GM21381 (cell line): ENCODE measurements around the gene DLD.
"Not testable (repeated sequence)": the region's sequence is repeated elsewhere in the genome, so short reads cannot be mapped to it uniquely, and the experiment has no call there.

ENCODE experiments used
- ATAC-seq: cut with Tn5 transposase; IDR thresholded peaks from one replicate; pipeline ENCODE4 v1.9.1; 2021; ENCODE audit warnings: mild to moderate bottlenecking, moderate library complexity; ENCODE audit not compliant: unreplicated experiment

DLD gene

DNA sequence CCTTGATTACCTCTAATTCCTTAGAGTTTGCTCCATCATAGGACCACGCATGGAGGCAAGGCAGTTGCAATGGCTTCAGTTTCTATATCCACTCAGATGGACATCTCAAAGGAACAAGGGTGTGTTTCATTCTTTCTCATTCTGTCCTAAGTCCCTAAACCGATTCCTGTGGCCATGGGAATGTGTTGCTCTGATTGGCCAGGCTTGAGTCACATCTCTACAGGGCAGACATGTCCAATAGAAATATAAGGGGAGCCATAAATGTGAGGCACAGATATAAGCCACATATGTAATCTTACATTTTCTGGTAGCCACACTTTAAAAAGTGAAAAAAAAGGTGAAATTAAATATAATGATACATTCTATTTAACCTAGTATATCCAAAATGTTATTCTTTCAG lies 16.9 kb upstream of the DLD start:
- no peak for ATAC-seq

DNA sequence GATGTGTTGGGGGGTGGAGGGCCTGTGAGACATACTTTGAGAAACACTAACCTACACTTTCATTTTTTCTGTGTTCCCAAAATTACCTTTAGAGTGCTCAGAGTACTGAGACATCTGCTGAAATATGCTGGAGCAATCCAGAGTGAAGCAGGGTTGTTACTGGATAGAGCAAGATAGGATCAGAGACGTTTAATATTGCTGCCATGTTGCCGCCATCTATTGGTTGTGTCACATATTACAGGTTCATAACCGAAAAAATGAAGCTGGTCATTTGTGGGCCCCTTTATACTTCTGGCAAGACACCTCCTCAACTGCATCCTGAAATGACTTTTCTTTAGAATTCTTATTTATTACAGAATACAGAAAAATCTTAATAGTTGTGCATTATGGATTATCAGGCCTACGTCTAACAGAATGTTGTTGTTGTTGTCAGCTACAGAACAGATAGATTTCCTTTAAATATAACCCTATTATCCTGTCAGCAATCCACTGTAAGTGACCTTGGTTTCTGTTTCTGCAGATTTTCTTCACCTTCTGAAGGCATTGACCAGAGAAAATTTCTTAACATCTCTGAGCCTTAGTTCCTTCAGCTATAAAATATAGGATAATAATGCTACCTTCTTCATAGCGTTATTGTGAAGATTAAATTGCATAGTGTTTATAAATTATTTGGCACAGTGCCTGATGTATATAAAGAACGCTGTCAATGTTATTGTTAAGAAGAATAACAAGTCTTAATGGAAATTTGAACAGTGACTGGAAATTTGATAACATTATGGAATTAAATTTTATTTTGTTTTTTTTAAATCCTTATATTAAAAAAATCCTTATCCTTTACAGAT lies 16.2 kb upstream of the DLD start:
- no peak for ATAC-seq

DNA sequence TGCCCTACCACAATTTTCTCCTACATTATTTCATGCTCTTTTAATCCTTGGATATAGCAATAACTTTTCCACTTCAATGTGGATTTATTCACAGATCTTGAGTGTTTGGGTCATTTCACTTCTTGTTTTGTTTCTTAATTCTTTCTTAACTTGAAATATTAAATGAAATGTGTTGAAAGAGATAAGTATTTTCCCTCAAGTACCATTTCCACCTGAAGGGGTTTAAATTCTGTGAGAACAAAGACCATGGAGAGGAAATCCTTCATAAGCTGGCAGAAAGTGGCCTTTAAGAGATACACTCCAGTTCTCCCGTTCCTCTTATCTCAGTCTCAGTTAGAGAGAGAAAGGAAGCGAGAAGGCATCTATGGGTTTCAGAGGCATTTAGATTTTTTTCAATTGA lies 14.1 kb upstream of the DLD start:
- no peak for ATAC-seq

DNA sequence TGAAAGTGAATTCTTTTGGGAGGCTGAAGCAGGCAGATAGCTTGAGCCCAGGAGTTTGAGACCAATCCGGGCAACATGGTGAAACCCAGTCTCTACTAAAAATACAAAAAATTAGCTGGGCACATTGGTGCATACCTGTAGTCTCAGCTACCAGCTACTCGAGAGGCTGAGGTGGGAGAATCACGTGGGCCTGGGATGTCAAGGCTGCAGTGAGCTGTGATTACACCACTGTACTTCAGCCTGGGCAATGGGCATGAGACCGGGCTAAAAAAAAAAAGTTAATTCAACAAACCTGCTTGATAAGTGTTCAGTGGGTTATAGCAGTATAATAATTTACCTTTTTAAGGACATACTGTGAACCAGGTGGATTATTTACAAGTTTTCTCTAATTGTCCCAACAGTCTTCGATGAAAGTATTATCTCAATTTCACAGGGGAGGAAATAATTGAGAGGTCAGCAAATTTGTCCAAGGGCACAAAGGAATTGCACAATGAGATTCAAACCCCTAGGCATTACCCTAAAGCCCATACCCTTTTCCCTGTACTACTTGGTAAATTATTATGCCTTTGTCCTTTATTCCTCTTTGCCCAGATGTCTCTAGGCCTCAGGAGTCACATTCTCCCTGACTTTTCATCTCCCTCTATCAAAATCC lies 13.1 kb upstream of the DLD start:
- ATAC-seq = no peak

DNA sequence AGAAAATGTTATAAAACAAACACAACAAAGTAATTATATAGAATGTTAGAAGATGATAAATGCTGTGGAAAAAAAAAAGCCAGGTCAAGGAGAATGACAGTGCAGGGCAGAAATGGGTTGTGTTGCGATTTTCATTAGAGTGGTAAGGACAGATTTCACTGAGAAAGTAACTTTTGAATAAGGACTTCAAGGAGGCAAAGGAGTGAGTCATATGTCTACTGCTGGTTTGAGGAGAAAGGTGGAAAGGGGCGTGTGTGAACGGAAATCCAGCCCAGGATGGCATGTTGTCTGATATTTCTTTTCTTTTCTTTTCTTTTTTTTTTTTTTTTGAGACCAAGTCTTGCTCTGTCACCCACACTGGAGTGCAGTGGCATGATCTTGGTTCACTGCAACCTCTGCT lies 12.3 kb upstream of the DLD start:
- ATAC-seq = no peak

DNA sequence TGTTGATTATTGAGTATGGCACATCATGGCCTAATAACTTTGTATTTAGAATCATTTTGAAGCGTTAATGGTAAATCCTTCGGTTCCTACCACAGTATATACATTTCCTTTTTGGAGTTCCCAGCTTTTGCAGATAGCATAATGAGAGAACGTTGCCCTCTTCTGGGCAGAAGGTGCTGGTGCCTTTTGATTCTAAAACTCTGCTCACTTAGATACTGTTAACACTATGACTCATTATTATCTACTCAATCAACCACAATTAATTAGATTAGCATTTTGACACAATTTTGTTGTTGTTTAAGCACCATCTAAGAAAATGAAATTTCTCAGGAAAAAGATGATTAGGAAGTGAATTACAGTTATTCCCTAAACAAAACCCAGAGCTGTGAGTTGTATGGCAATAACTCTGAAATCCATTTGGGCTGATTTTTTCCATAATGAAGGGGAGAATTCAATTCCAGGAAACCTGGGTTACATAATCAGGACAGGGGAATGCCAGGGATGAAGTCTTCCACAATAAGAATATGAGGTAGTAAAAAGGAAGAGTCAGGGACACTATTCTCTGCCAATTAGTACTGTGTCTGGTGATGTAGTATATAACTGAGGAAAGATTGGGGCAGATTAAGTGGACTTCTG lies 11.5 kb upstream of the DLD start:
- ATAC-seq = peak; percentile 68

DNA sequence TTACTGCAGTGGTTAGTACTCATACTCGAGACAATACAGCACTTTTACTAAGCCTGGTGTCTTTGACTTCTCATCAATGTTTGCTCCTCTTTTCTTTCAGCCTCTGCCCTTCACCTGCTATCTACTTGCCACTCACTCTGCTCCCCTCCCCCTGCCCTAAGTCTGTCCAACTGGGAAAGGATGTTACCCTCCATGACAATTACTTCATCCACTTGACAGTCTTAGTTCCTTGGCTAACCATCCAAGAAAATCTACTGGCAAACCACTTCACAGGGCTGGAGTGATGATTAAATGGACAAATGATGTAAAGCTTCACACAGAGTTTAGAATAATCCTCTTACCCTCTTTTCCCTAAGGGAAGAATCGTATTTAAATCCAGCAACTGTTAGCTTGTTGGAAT lies 8.2 kb upstream of the DLD start:
- ATAC-seq = no peak

DNA sequence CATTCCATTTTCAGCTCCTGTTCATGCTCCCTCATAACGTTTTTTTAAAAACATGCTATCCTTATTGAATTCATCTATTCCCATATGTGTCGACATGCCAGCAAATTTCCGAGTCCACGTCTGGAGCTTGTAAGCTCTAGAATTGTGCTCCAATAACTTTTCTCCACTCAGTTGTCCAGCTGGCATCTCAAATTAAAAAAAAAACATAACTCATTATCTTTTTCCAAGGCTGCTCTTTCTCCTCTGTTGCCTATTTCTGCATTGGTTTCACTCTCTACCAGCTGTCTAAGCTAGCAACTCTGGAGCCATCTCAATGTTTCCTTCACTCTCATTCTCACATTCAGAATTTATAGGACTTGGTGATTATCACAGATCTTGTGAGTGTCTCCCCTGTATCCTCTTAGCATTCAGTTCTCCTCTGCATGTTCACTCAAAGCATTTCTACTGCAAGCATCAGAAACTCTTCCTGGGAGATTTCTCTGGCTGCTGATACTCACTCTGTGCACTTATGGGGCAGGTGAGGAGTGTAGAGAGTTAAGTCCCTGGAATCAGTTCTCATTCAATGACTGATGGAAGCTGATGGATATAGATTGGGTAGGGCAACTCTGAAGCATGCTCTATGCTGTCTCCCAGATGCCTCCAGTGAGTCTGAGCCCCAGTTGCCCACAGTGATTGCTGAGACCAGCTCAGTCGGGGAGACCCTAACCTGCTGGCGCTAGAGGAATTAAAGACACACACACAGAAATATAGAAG lies 6.7 kb upstream of the DLD start:
- ATAC-seq = no peak

DNA sequence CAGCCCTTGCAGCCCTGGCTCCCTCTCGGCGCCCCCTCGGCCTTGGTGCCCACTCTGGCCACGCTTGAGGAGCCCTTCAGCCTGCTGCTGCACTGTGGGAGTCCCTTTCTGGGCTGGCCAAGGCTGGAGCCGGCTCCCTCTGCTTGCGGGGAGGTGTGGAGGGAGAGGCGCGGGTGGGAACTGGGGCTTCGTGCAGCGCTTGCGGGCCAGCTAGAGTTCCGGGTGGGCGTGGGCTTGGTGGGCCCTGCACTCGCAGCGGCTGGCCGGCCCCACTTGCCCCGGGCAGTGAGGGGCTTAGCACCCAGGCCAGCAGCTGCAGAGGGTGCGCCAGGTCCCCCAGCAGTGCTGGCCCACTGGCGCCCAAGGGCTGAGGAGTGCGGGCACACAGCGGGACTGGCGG lies 3.2 kb upstream of the DLD start:
- not testable (repeated sequence) for ATAC-seq

DNA sequence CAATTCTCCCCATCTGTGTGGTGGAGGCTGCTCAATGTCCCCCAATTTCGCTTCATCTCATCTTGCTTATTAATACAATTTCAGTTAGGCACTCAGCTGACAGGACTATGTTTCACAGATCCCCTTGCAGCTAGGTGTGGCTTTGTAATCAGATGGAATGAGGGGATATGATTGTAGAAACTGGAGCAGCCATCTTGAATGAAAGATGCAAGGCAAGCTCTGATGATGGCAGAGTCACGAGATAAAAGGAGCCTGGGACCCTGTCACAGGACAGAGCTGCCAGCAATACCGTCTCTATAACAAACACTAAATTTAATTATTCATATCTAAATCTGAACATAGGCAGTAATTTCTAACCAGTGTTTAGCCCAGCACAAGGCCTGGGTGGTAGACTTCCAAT lies 991 bp upstream of the DLD start:
- no peak for ATAC-seq

DNA sequence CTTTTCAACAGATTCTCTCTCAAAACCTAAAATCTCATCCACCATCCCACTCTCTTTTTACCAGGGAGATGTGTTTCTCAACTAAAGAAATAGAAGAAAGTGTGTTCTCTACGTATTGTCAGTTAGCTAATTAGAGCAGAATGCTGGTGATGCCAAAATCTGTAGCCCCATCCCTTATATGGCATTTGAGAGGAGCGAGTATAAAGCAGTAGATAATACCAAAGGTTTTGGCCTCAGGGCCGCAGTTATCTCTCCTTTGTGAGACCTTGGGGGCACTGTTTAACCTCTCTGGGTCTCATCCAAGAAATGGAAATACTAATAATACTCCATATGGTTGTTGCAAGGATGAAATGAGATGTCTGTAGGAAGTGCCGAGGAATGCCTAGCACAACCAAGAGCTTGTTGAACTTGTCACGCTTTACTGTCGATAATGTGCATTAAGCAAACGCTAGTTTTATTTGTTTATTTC lies 456 bp upstream of the DLD start:
- ATAC-seq = peak; percentile 1

DNA sequence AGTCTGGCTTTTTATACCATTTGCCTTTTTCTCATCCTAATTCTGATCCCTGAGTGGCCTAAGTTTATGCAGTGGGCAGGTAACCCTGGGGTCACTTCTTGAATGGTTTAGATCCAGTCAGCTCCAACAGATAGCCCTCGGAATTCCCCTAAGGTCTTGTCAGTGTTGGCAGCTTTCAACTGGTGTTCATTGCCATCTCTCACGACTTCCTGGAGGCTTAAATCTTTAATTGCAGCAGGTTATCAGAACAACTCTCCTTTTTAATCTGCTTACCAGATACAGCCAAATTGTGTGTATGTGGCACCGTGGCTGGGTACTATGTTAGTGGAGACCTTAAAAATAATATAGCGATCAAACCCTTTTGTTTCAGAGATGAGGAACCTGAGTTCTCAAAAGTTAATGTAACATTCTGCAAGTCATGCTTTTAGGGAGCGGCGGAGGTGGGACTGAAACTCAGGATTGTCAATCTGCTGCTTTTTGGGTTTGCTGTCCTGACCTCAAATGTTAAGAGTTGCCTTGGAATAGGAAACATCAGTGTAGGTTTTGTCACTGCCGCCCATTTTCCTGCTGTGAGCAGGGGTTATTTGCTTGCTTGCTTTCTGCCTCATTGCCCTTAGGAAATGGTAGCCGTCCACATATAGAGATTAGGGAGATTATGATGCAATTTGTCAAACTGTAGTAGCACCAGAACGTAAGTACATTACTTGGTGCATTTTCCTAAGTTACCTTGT lies 818 bp downstream of the DLD start:
- peak; percentile 26 for ATAC-seq

DNA sequence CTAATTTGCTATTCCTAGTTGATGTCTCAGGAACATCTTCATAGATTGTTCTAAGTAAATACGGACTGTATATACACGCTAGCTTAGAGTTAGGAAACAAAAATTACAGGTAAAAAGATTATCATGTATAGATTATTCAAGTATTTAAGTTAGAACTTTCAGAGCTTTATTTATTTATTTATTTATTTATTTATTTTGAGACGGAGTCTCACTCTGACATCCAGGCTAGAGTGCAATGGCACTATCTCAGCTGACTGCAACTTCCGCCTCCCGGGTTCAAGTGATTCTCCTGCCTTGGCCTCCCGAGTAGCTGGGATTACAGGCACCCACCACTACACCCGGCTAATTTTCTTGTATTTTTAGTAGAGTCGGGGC lies 1.4 kb downstream of the DLD start:
- ATAC-seq = not testable (repeated sequence)

DNA sequence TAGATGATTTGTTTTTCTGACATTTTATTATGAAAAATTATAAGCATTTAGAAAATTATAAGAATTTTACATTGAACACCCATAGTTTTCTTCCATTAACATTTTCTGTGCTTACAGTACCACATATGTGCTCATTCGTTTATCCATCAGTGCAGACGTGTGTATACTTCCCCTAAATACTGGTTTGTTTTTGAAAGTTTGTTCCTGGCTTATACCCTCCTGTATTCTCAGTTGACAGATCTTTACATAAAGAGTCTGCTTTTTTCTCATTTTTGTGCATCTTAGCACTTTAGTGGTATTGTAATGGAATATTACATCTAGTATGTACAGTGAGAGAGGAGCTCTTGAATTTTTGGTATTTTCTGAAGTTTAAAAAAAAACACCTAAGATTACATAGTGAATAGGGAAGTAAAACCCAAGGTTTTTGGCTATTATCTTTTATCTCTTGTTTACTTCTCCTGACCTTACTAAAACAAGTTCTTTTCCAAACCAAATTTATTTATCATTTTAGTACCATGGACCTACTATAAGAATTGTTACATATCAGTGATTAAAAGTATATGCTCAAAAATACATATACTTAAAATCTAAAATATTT lies 8.1 kb downstream of the DLD start:
- no peak for ATAC-seq

DNA sequence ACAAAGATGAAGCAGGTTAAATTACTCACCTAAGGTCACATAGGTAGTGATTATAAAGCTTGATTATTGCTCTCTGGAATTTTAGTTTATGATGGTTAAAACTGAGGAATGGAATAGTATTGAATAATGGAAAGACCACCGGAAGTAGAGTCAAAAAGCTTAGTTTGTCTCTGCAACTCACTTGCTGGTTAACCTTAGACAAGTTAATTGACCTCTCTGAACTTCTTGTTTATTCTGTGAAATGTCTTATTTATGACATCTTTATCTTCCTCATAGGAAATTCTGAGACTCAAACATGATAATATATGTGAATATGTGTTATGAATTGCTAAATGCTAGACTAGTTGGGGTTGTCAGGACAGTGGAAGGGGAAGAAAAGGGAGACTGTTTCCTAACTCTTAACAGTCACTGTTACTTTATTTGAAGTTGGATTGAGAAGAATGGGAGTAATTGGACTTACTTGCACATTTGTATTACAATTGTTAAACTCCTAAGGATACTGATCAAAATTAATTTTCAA lies 9.6 kb downstream of the DLD start:
- ATAC-seq = no peak

DNA sequence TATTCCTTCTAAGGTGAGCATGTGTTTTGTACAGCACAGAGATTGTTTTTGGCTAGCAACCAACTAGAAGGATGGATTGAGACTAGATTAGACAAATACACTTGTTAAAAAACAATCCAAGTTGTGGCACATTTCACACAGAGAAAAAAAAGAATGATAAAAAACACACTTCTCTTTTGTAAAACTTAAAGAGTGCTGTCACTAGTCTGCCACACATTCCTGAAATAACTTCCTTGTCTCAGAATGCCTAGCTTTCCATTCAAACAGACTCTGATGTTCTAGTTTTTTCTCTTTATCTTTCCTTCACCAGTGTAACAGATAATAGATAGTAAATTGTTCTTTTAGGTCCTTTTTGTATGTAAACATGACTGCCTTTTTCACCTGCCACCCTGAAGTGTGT lies 11.4 kb downstream of the DLD start:
- ATAC-seq = no peak

DNA sequence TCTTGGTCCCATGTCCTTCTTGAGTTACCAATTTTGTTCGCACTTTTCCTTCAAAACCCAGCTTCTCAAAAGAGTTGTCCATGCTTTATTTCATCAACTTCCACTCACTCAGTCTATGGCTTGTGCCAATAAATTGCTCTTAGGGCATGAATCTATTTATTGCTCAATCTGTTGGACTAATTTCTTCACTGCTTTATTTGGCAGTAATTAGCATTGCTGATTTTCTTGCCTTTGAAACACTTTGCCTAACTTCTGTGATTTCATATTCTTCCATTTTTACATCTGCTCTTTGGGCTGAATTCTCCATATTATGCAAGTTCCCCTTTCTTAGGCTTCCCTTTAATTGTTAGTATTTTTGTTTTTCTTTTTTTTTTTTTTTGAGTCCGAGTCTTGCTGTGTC lies 16.8 kb downstream of the DLD start:
- no peak for ATAC-seq

DNA sequence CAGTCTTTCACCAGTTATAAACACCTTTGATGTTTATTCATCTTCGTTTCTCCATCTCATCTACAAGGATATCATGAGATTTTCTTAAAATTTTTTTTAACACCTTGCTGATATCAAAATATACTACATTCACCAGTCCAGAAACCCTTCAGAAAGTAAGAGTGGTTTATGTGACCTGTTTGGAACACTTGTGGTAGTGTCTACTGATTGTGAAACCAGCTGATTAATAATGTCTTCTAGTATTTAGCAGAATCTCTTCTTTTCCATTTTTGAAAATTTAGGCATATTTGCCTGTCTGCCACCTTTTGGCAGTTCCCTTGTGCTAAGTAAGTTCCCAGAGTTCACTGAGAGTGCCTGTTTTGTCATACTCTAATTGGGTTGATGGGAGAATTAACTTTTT lies 18.5 kb downstream of the DLD start:
- ATAC-seq = no peak

DNA sequence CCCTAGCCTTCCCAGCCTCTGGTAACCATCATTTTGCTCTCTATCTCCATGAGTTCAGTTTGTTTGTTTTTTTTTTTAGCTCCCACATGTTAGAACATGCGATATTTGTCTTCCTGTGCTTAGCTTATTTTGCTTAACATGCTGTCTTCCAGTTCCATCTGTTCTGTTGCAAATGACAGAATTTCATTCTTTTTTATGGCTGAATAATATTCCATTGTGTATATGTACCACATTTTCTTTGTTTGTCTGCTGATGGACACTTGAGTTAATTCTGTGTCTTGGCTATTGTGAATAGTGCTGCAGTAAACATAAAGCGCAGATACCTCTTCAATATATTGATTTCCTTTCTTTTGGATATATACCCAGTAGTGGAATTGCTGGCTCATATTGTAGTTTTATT lies 21.0 kb downstream of the DLD start:
- no peak for ATAC-seq

DNA sequence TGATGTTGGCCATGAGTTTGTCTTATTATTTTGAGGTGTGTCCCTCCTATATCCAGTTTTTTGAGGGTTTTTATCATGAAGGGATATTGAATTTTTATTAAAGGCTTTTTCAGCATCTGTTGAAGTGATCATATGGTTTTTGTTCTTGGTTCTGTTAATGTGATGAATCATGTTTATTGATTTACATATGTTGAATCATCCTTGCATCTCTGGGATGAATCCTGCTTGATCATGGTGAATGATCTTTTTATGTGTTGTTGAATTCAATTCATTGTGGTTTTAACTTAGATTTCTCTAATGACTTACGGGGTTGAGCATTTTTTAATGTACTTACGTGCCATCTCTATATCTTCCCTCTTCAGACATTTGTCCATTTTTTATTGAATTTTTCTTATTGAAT lies 22.9 kb downstream of the DLD start:
- no peak for ATAC-seq
